NCI-H1417 (cell line): ENCODE measurements around the gene FXYD2.
"Not testable (repeated sequence)": the region's sequence is repeated elsewhere in the genome, so short reads cannot be mapped to it uniquely, and the experiment has no call there.

Experiments used
- DNase-seq, 3 experiments: peaks; one replicate each; lab custom pipeline; 2025; lab: John Stamatoyannopoulos, UW

Gene FXYD2

GRCh38 chr11:117824571-117825537 is at the start of gene FXYD2:
TSS of gene FXYD2 (minus strand) at chr11:117824744. CDS start at chr11:117824678, 66 bp downstream.
- peak in 1 of 3 experiments; percentile 45 for DNase-seq

GRCh38 chr11:117873828-117874125 is 49.2 kb upstream of the FXYD2 start:
- DNase-seq: no peak

GRCh38 chr11:117872975-117873827 is 48.7 kb upstream of the FXYD2 start:
- DNase-seq: no peak

- no peak for DNase-seq
Measured at GRCh38 chr11:117872420-117872961, 47.9 kb upstream of the FXYD2 start.

GRCh38 chr11:117871784-117872183 is 47.2 kb upstream of the FXYD2 start:
- no peak for DNase-seq

- DNase-seq: no peak
Measured at GRCh38 chr11:117871160-117871559, 46.6 kb upstream of the FXYD2 start.

- DNase-seq: peak; percentile 34 to 60 (median 59)
Measured at GRCh38 chr11:117870103-117870952, 45.8 kb upstream of the FXYD2 start.

- no peak for DNase-seq
Measured at GRCh38 chr11:117869604-117870003, 45.1 kb upstream of the FXYD2 start.

- peak; percentile 56 to 88 (median 83) for DNase-seq
Measured at GRCh38 chr11:117868815-117869561, 44.4 kb upstream of the FXYD2 start.

- DNase-seq: no peak
Measured at GRCh38 chr11:117868088-117868487, 43.5 kb upstream of the FXYD2 start.

GRCh38 chr11:117866526-117866925 is 42.0 kb upstream of the FXYD2 start:
- DNase-seq: no peak

- not testable (repeated sequence) for DNase-seq
Measured at GRCh38 chr11:117865546-117865945, 41.0 kb upstream of the FXYD2 start.

GRCh38 chr11:117863383-117863782 is 38.8 kb upstream of the FXYD2 start:
- no peak for DNase-seq

- DNase-seq: no peak
Measured at GRCh38 chr11:117862753-117863152, 38.2 kb upstream of the FXYD2 start.

- no peak for DNase-seq
Measured at GRCh38 chr11:117862019-117862725, 37.6 kb upstream of the FXYD2 start.

GRCh38 chr11:117861151-117862018 is 36.8 kb upstream of the FXYD2 start:
- peak; percentile 88 to 96 (median 89) for DNase-seq

GRCh38 chr11:117860139-117860538 is 35.6 kb upstream of the FXYD2 start:
- DNase-seq: no peak

- DNase-seq: peak in 2 of 3 experiments; percentile 32 to 59
Measured at GRCh38 chr11:117859488-117860112, 35.1 kb upstream of the FXYD2 start.

- no peak for DNase-seq
Measured at GRCh38 chr11:117859061-117859460, 34.5 kb upstream of the FXYD2 start.
